Small intestine (tissue), 7 donors: Measurements from ENCODE around the gene IMPG2. TPM values are rescaled to one million over a fixed set of nuclear protein-coding genes. Genes with fewer than 3 reads are reported as not detected.

ENCODE experiments used
- DNase-seq, 2 donors: peaks; one replicate each; pipeline versions ENCODE4 v3.0.0 to v3.0.0-alpha.2; 2013
- FAIRE-seq: peaks from 2 replicates; lab custom pipeline; 2012; peaks lifted over from hg19 to GRCh38; lab: Jason Lieb, UNC
- H3K27ac ChIP-seq, 3 donors: one replicate each; pipeline ENCODE4 v1.5.1; 2013; ENCODE audit warnings: low read length in 2 of 3, mild to moderate bottlenecking in 2 of 3, control low read depth in 1 of 3, inconsistent platforms in 1 of 3, low read depth in 1 of 3, moderate library complexity in 1 of 3
- H3K27me3 ChIP-seq, 3 donors: one replicate each; pipeline ENCODE4 v1.6.1; 2013; ENCODE audit warnings: low read length in 3 of 3, inconsistent platforms in 1 of 3; ENCODE audit not compliant: control insufficient read depth in 3 of 3, insufficient read depth in 3 of 3
- H3K36me3 ChIP-seq, 3 donors: one replicate each; pipeline ENCODE4 v1.6.1; 2013; ENCODE audit warnings: low read length in 3 of 3, inconsistent platforms in 1 of 3, low read depth in 1 of 3, mild to moderate bottlenecking in 1 of 3, moderate library complexity in 1 of 3; ENCODE audit not compliant: control insufficient read depth in 3 of 3, insufficient read depth in 2 of 3
- H3K4me1 ChIP-seq, 3 donors: one replicate each; pipeline ENCODE4 v1.6.1; 2013; ENCODE audit warnings: low read length in 2 of 3, inconsistent platforms in 1 of 3, low read depth in 1 of 3, mild to moderate bottlenecking in 1 of 3, moderate library complexity in 1 of 3; ENCODE audit not compliant: control insufficient read depth in 3 of 3, insufficient read depth in 2 of 3
- H3K4me3 ChIP-seq, 3 donors: one replicate each; pipeline ENCODE4 v1.5.1; 2013; ENCODE audit warnings: low read length in 3 of 3, control low read depth in 1 of 3, inconsistent platforms in 1 of 3, low read depth in 1 of 3, mild to moderate bottlenecking in 1 of 3, moderate library complexity in 1 of 3
- H3K9me3 ChIP-seq, 2 donors: one replicate each; pipeline ENCODE4 v1.6.1; 2013; ENCODE audit warnings: low read depth in 1 of 2, low read length in 1 of 2; ENCODE audit not compliant: control insufficient read depth in 2 of 2, insufficient read depth in 1 of 2
- WGBS, 3 donors: extraction: QIAGEN DNeasy Blood & Tissue Kit; methylation state at CpG; one replicate each; pipeline ENCODE4 v1.1.7; 2013; 5-methylcytosine and 5-hydroxymethylcytosine counted together
- polyA plus RNA-seq, 4 donors: library from polyadenylated mRNA; stranded (reverse) in 3 of 4; unstranded in 1 of 4; fragments of 200-250 nt in 3 of 4; fragments of 120-200 nt in 1 of 4; gene quantifications; one replicate each; pipeline versions ENCODE4 v1.2.1 to v1.2.3, GENCODE V29; 2013
- donor health status: healthy with polysubstance abuse.
- donor health status: control.
- donor health status: control.
- donor health status: Bipolar disorder and iron deficiency.
- donor health status: healthy.

The IMPG2 gene
- polyA plus RNA-seq, 4 donors, result 0.04 to 0.66 TPM; not detected in 2

DNA sequence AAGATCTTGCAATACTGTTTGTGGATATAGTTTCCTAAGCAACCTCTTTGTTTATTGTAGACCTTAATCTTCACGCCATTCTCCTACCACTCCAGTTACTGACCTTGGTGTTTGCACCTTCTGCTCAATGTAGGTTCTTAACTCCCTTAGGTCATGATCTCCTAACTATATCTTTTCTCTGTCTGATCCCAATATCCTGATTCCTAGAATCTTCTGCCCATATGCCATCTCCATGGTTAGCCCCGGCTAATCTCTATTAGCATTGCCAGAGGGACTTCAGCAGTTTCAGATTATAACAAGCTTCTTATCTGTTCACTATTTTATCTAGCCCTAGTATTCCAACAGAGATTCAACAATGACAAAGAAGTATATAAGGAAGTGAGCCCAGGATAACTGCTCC is 64.9 kb downstream of the IMPG2 start:
- Histone ChIP-seq H3K4me1 (no peaks in the 10 kb centered on the region), H3K36me3 (no peaks in the 10 kb centered on the region), H3K27ac (no peak overlapping the region), H3K4me3 (no peak overlapping the region), H3K9me3 (no peaks in the 10 kb centered on the region), H3K27me3 (no peaks in the 10 kb centered on the region)
- FAIRE-seq (no peak), DNase-seq (no peak)
- 58 to 85% (median 71%) methylated on average over 2 of the region's 2 CpGs for WGBS, 3 donors

DNA sequence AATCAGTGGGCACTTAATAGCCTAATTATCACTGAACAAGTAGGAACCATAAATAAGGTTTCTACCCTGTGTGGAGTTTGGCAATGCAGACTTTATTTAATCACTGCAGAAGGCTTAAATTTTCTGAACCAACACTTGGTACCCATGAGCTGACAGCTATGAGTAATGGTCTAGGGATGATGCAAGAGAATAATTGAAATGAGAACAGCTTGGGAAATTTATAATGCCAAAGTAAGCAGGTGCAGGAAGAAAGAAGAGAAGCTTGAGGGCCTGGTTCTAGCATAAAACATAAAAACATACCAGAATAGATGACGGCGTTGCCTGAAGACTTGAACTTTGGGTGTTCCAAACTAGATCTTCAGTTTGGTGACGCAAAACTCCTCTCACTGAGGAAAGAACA is 67.0 kb downstream of the IMPG2 start:
- WGBS, 3 donors, result 92 to 99% (median 94%) methylated on average over 3 of the region's 3 CpGs
- Histone ChIP-seq H3K27ac (no peak overlapping the region), H3K27me3 (no peaks in the 10 kb centered on the region), H3K4me3 (no peak overlapping the region), H3K36me3 (no peaks in the 10 kb centered on the region), H3K9me3 (no peaks in the 10 kb centered on the region), H3K4me1 (no peaks in the 10 kb centered on the region)
- DNase-seq (no peak), FAIRE-seq (no peak)

DNA sequence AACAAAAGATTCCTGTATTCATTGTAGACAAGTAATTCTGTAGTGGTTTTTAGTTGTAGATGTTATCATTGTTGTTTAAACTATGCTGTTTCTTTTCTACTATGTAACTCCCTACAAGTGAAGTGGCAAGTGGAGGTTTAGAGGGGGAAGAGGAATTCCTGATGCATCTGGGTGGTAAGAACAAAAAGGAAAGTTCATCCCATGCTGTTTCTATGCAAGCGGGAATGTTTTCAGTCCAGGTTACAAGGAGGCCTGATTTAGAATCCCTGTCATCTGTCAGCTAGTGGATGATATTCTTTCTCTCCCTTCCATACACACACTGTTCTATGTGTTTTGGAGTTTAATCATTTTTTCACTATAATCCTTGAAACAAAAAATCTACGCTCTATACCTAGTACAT is 67.4 kb downstream of the IMPG2 start:
- DNase-seq (no peak), FAIRE-seq (no peak)
- H3K4me1 ChIP-seq, result no peaks in the 10 kb centered on the region
- no peaks in the 10 kb centered on the region for H3K9me3 ChIP-seq
- H3K27me3 ChIP-seq, result no peaks in the 10 kb centered on the region
- no peaks in the 10 kb centered on the region for H3K36me3 ChIP-seq
- H3K27ac ChIP-seq, result no peak overlapping the region
- no peak overlapping the region for H3K4me3 ChIP-seq
- WGBS, 3 donors, result 98 to 100% (median 100%) methylated on average over 2 of the region's 2 CpGs

DNA sequence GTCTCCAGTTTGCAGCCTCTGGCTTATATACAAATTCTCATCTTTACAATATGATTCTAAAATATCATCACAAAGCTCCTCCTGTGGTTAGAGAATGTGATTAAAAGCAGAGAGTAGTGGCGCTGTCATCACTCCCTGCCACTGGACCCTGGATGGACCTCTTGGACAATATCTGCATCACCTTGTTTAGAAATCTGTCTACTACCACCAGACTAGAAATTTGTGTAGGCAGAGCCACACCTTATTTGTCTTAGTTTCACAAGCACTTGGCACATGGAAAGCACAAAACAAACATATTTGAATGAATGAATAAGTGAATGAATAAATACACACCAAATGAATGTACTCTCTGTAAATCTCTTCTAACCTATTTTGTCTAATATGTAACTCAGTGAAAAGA is 68.1 kb downstream of the IMPG2 start:
- H3K27ac ChIP-seq, result no peak overlapping the region
- H3K27me3 ChIP-seq, result no peaks in the 10 kb centered on the region
- no peak for FAIRE-seq
- no peaks in the 10 kb centered on the region for H3K36me3 ChIP-seq
- no peak for DNase-seq
- no peaks in the 10 kb centered on the region for H3K9me3 ChIP-seq
- H3K4me3 ChIP-seq, result no peak overlapping the region
- H3K4me1 ChIP-seq, result no peaks in the 10 kb centered on the region
- 91 to 99% (median 95%) methylated on average over 1 of the region's 1 CpG for WGBS, 3 donors

DNA sequence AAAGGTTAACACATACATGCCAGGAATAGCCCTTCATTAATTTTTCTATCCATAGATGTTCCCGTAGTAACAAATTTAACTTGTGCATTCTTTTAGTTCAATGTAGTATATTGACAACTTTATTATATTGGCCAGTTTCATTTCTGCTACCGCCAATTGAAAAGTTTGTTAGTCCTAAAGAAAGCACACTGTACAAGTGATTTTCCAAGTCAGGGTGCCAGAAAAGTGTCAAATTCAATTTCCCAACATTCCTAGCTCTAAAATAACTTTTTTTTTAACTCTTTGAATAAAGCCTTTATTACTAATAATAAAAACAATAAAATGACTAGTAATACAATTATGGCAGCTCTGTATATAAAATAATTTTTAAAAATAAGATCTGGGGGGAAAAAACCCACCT is 68.9 kb downstream of the IMPG2 start:
- Histone ChIP-seq H3K27ac (no peak overlapping the region), H3K4me1 (no peaks in the 10 kb centered on the region), H3K36me3 (no peaks in the 10 kb centered on the region), H3K4me3 (no peak overlapping the region), H3K9me3 (no peaks in the 10 kb centered on the region), H3K27me3 (no peaks in the 10 kb centered on the region)
- no peak for FAIRE-seq
- WGBS, 3 donors, result 75 to 91% (median 91%) methylated on average over 2 of the region's 2 CpGs
- no peak for DNase-seq

DNA sequence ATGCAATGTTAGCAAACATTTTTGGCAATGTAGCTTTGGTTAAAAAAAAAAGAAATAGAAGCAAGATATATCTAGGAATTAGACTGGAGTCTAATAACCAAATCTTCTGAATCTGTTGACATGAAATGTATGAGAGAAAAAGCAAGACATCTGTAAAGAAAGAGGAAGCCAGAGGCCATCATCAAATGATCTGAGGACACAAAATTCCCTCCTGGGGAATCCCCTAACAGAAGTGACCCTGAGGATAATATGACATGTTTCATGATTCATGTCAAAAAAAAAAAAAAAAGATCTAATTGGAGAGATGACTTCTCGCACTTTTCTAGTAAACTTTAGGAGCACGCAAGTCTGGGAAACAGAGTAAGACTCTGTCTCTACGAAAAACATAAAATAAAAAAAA is 70.9 kb downstream of the IMPG2 start:
- no peaks in the 10 kb centered on the region for H3K9me3 ChIP-seq
- H3K4me1 ChIP-seq, result no peaks in the 10 kb centered on the region
- DNase-seq, result no peak
- H3K36me3 ChIP-seq, result no peaks in the 10 kb centered on the region
- 76 to 91% (median 90%) methylated on average over 3 of the region's 3 CpGs for WGBS, 3 donors
- FAIRE-seq, result no peak
- no peaks in the 10 kb centered on the region for H3K27me3 ChIP-seq
- H3K4me3 ChIP-seq, result no peak overlapping the region
- no peak overlapping the region for H3K27ac ChIP-seq

DNA sequence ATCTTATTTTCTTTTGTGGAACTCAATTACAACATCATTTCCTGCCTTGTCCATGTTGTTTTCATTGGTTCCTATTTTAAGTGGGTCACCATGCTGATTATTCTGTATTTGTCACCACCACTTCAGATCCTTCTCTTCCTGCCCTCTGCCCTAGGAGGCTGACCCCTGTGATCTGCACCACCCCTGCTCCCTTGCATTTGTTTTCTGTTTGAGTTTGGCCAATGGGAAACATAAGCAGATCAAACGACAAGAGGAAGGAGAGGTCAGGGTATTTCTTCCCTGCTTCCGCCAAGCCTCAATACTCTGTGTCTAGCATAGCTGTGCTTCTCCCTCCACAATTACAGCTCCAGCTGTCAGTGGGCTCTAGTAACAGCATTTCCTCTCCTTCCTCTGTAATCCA is 71.6 kb downstream of the IMPG2 start:
- no peaks in the 10 kb centered on the region for H3K4me1 ChIP-seq
- 67 to 87% (median 79%) methylated on average over 2 of the region's 2 CpGs for WGBS, 3 donors
- DNase-seq, result no peak
- H3K36me3 ChIP-seq, result no peaks in the 10 kb centered on the region
- no peak overlapping the region for H3K27ac ChIP-seq
- H3K4me3 ChIP-seq, result no peak overlapping the region
- H3K9me3 ChIP-seq, result no peaks in the 10 kb centered on the region
- no peak for FAIRE-seq
- no peaks in the 10 kb centered on the region for H3K27me3 ChIP-seq

DNA sequence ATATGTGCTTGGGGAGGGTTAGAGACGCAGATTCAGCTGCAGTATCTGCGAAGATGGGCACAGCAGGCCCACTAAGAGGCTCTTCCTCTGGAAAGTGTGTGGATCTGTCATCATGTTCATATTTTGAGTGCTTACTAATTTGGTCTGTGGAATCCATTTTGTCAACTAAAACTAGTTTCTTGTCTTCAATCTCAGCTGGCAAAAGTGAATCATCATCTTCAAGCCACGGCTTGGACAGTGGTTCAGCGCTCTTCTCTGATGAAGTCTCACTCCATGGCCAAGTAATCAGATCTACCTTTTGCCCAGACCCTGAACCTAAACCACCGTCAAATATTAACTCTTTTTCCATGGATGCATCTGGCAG is 76.2 kb downstream of the IMPG2 start:
- whole genome bisulfite sequencing, 3 donors, result 87 to 94% (median 90%) methylated on average over 5 of the region's 5 CpGs
- Histone ChIP-seq H3K9me3 (no peaks in the 10 kb centered on the region), H3K36me3 (no peaks in the 10 kb centered on the region), H3K4me1 (no peaks in the 10 kb centered on the region), H3K27me3 (no peaks in the 10 kb centered on the region), H3K4me3 (no peak overlapping the region), H3K27ac (no peak overlapping the region)
- DNase-seq, result no peak
- FAIRE-seq, result no peak
